Measurements from ENCODE around the gene HECTD4.

DNA sequence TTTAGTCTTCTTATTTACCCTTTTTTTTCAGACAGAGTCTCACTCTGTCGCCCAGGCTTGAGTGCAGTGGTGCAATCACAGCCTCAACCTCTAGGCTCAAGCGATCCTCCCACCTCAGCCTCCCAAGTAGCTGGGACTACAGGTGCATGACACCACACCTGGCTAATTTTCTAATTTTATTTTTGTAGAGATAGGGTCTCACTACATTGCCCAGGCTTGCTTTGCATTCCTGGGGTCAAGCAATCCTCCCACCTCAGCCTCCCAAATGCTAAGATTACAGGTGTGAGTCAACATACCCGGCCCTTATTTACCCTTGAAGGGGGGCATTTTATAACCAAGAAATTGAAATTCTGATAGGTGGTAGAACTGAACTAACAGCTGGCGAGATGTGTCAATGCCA, 21.0 kb downstream of the HECTD4 start:
- TF ChIP-seq, protein P1, sequence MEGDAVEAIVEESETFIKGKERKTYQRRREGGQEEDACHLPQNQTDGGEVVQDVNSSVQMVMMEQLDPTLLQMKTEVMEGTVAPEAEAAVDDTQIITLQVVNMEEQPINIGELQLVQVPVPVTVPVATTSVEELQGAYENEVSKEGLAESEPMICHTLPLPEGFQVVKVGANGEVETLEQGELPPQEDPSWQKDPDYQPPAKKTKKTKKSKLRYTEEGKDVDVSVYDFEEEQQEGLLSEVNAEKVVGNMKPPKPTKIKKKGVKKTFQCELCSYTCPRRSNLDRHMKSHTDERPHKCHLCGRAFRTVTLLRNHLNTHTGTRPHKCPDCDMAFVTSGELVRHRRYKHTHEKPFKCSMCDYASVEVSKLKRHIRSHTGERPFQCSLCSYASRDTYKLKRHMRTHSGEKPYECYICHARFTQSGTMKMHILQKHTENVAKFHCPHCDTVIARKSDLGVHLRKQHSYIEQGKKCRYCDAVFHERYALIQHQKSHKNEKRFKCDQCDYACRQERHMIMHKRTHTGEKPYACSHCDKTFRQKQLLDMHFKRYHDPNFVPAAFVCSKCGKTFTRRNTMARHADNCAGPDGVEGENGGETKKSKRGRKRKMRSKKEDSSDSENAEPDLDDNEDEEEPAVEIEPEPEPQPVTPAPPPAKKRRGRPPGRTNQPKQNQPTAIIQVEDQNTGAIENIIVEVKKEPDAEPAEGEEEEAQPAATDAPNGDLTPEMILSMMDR (conservative IDR thresholded peaks at IDR 0.05; ENCODE audit: low read depth, low read length) = no peak
- TF ChIP-seq EZH2phosphoT487 (IDR thresholded peaks at IDR 0.05; ENCODE audit: borderline replicate concordance, low read length) (no peak), EZH2 (IDR thresholded peaks at IDR 0.05; ENCODE audit: low read length, unreplicated experiment) (no peak)

Data from PC-3 (cell line).